Liver (tissue), 9 donors: ENCODE results near the gene SFMBT2. TPM values are rescaled to one million over a fixed set of nuclear protein-coding genes. Genes with fewer than 3 reads are reported as not detected.

Experiments used
- DNase-seq: peaks from one replicate; pipeline ENCODE4 v3.0.0-alpha.2; 2017; ENCODE audit warnings: low spot score
- H3K27ac ChIP-seq, 2 donors: one replicate each; pipeline ENCODE4 v1.7.0; 2013; ENCODE audit warnings: inconsistent platforms in 2 of 2, low read length in 2 of 2, control low read depth in 1 of 2, low read depth in 1 of 2, mild to moderate bottlenecking in 1 of 2
- H3K27me3 ChIP-seq, 4 donors: one replicate each; pipeline versions ENCODE4 v1.6.1 to v1.7.0; 2013; ENCODE audit warnings: low read length in 3 of 4, inconsistent platforms in 1 of 4, mild to moderate bottlenecking in 1 of 4, moderate library complexity in 1 of 4; ENCODE audit not compliant: control insufficient read depth in 4 of 4, insufficient read depth in 4 of 4
- H3K36me3 ChIP-seq, 4 donors: one replicate each; pipeline versions ENCODE4 v1.6.1 to v1.7.0; 2013; ENCODE audit warnings: low read length in 3 of 4, mild to moderate bottlenecking in 3 of 4, low read depth in 1 of 4, moderate library complexity in 1 of 4; ENCODE audit not compliant: control insufficient read depth in 4 of 4, insufficient read depth in 3 of 4
- H3K4me1 ChIP-seq, 4 donors: one replicate each; pipeline versions ENCODE4 v1.6.1 to v1.7.0; 2013; ENCODE audit warnings: low read length in 3 of 4, mild to moderate bottlenecking in 3 of 4, moderate library complexity in 1 of 4; ENCODE audit not compliant: control insufficient read depth in 4 of 4, insufficient read depth in 4 of 4
- H3K4me3 ChIP-seq, 3 donors: one replicate each; pipeline versions ENCODE4 v1.6.1 to v1.7.0; 2013; ENCODE audit warnings: low read length in 3 of 3, control low read depth in 1 of 3, low read depth in 1 of 3, mild to moderate bottlenecking in 1 of 3
- H3K9ac ChIP-seq, 2 donors: one replicate each; pipeline ENCODE4 v1.7.0; 2013; ENCODE audit warnings: low read length in 2 of 2, mild to moderate bottlenecking in 2 of 2, moderate library complexity in 2 of 2, control low read depth in 1 of 2, low read depth in 1 of 2
- H3K9me3 ChIP-seq, 4 donors: one replicate each; pipeline versions ENCODE4 v1.6.1 to v1.7.0; 2013; ENCODE audit warnings: low read length in 3 of 4; ENCODE audit not compliant: control insufficient read depth in 4 of 4
- ATF3 ChIP-seq: IDR thresholded peaks from 2 replicates; pipeline ENCODE4 v1.6.1; 2016; ENCODE audit warnings: antibody characterized with exemption
- EGR1 ChIP-seq, 2 donors: IDR thresholded peaks; 2 replicates each; pipeline ENCODE4 v1.6.1; 2016 to 2018; ENCODE audit warnings: antibody characterized with exemption in 2 of 2, low read depth in 2 of 2
- FOXA1 ChIP-seq: IDR thresholded peaks from 2 replicates; pipeline ENCODE4 v1.6.1; 2016; ENCODE audit warnings: antibody characterized with exemption
- FOXA2 ChIP-seq: IDR thresholded peaks from 2 replicates; pipeline ENCODE4 v1.6.1; 2016; ENCODE audit warnings: antibody characterized with exemption
- GABPA ChIP-seq, 2 donors: IDR thresholded peaks in 1 of 2; conservative IDR thresholded peaks in 1 of 2; 2 replicates each; pipeline ENCODE4 v1.6.1; 2016; ENCODE audit warnings: antibody characterized with exemption in 2 of 2, mild to moderate bottlenecking in 1 of 2, moderate library complexity in 1 of 2
- HNF4A ChIP-seq, 2 donors: conservative IDR thresholded peaks; 2 replicates each; pipeline ENCODE4 v1.6.1; 2016; ENCODE audit warnings: antibody characterized with exemption in 2 of 2, mild to moderate bottlenecking in 2 of 2
- HNF4G ChIP-seq: IDR thresholded peaks from 2 replicates; pipeline ENCODE4 v1.6.1; 2016; ENCODE audit warnings: antibody characterized with exemption
- JUND ChIP-seq, 2 donors: IDR thresholded peaks; 2 replicates each; pipeline ENCODE4 v1.6.1; 2016; ENCODE audit warnings: antibody characterized with exemption in 2 of 2
- MAX ChIP-seq: IDR thresholded peaks from 2 replicates; pipeline ENCODE4 v1.6.1; 2016; ENCODE audit warnings: antibody characterized with exemption
- NR2F2 ChIP-seq: IDR thresholded peaks from 2 replicates; pipeline ENCODE4 v1.6.1; 2016; ENCODE audit warnings: antibody characterized with exemption
- RAD21 ChIP-seq, 2 donors: IDR thresholded peaks; 2 replicates each; pipeline ENCODE4 v1.6.1; 2016; ENCODE audit warnings: antibody characterized with exemption in 2 of 2, mild to moderate bottlenecking in 2 of 2
- RXRA ChIP-seq, 2 donors: IDR thresholded peaks; 2 replicates each; pipeline ENCODE4 v1.6.1; 2017 to 2018; ENCODE audit warnings: antibody characterized with exemption in 2 of 2, mild to moderate bottlenecking in 1 of 2
- SP1 ChIP-seq: IDR thresholded peaks from 2 replicates; pipeline ENCODE4 v1.6.1; 2018; ENCODE audit warnings: antibody characterized with exemption, mild to moderate bottlenecking
- TAF1 ChIP-seq: conservative IDR thresholded peaks from 2 replicates; pipeline ENCODE4 v1.6.1; 2016; ENCODE audit warnings: antibody characterized with exemption, mild to moderate bottlenecking
- YY1 ChIP-seq: IDR thresholded peaks from 2 replicates; pipeline ENCODE4 v1.6.1; 2016; ENCODE audit warnings: antibody characterized with exemption, mild to moderate bottlenecking
- ZBTB33 ChIP-seq: IDR thresholded peaks from 2 replicates; pipeline ENCODE4 v1.6.1; 2016; ENCODE audit warnings: antibody characterized with exemption
- WGBS: extraction: QIAGEN DNeasy Blood & Tissue Kit; methylation state at CpG from one replicate; pipeline ENCODE4 v1.1.7; 2013; 5-methylcytosine and 5-hydroxymethylcytosine counted together
- polyA plus RNA-seq, 2 donors: library from polyadenylated mRNA; stranded (reverse) in 1 of 2; unstranded in 1 of 2; fragments of 200-250 nt in 1 of 2; fragments of >200 nt in 1 of 2; fragmentation: Nextera tagmentation in 1 of 2; extraction: Ambion mirVana in 1 of 2; gene quantifications; one replicate each; pipeline versions ENCODE4 v1.2.1 to v1.2.3, GENCODE V29; 2013 to 2015
- total RNA-seq, 2 donors: library from RNA; depleted of rRNA; stranded (reverse); fragments of >200 nt; gene quantifications; one replicate each; pipeline ENCODE4 v1.2.3, GENCODE V29; 2014
- TF ChIP-seq, protein P1 (sequence below): IDR thresholded peaks from 2 replicates; pipeline ENCODE4 v1.6.1; 2016; ENCODE audit warnings: antibody characterized with exemption, mild to moderate bottlenecking
- TF ChIP-seq, protein P2 (sequence below): fragments of 150-350 bp; IDR thresholded peaks from 2 replicates; pipeline ENCODE4 v1.5.1; 2017; ENCODE audit warnings: improper control_type of control experiment, low read depth, low read length; ENCODE audit not compliant: missing input control
- donor health status: healthy.
- donor health status: healthy.
- donor health status: healthy.
- donor health status: healthy.
- donor health status: healthy.

SFMBT2 gene
- total and polyA plus RNA-seq, 4 donors: 0.46 to 2.8 (median 1.5) TPM

DNA sequence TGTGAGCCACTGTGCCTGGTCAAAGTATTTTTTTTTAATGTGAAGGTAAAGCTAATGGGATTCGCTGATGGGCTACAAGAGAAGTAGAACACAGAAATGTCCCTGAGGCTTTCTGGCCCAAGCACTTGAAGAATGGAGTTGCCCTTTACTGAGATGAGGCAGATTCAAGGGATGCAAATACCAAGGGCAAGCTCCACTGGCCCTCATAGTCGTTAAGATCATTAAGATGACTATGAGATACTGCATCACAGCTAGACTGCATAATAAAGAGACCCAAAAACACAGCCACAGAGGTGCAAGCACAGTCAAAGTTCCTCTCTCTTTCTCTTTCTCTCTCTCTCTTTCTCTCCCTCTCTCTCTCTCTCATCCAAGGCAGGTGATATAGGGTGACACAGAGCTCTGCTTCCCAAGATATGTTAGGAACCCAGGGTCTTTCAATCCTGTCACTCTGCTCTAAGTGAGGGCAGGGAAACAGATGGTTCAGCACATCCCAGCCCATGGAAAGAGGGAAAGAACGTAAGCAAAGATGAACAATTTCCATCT, 117.4 kb downstream of the SFMBT2 start:
- H3K4me3 ChIP-seq: no peak overlapping the region
- no peak overlapping the region for H3K9ac ChIP-seq
- DNase-seq: no peak
- H3K27me3 ChIP-seq: no peaks in the 10 kb centered on the region
- no peak for TF ChIP-seq NR2F2
- no peak for TF ChIP-seq YY1
- TF ChIP-seq, protein P1, sequence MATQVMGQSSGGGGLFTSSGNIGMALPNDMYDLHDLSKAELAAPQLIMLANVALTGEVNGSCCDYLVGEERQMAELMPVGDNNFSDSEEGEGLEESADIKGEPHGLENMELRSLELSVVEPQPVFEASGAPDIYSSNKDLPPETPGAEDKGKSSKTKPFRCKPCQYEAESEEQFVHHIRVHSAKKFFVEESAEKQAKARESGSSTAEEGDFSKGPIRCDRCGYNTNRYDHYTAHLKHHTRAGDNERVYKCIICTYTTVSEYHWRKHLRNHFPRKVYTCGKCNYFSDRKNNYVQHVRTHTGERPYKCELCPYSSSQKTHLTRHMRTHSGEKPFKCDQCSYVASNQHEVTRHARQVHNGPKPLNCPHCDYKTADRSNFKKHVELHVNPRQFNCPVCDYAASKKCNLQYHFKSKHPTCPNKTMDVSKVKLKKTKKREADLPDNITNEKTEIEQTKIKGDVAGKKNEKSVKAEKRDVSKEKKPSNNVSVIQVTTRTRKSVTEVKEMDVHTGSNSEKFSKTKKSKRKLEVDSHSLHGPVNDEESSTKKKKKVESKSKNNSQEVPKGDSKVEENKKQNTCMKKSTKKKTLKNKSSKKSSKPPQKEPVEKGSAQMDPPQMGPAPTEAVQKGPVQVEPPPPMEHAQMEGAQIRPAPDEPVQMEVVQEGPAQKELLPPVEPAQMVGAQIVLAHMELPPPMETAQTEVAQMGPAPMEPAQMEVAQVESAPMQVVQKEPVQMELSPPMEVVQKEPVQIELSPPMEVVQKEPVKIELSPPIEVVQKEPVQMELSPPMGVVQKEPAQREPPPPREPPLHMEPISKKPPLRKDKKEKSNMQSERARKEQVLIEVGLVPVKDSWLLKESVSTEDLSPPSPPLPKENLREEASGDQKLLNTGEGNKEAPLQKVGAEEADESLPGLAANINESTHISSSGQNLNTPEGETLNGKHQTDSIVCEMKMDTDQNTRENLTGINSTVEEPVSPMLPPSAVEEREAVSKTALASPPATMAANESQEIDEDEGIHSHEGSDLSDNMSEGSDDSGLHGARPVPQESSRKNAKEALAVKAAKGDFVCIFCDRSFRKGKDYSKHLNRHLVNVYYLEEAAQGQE: no peak
- TF ChIP-seq ZBTB33: no peak
- TF ChIP-seq SP1: no peak
- no peak for TF ChIP-seq HNF4A (conservative IDR thresholded peaks at IDR 0.05)
- TF ChIP-seq MAX: no peak
- no peak for TF ChIP-seq RXRA (IDR thresholded peaks at IDR 0.05)
- TF ChIP-seq HNF4G: no peak
- no peak for TF ChIP-seq FOXA2
- TF ChIP-seq RAD21 (IDR thresholded peaks at IDR 0.05): no peak
- no peak for TF ChIP-seq TAF1
- TF ChIP-seq GABPA (IDR thresholded peaks at IDR 0.05 in 1 of 2, conservative IDR thresholded peaks at IDR 0.05 in 1 of 2): no peak
- TF ChIP-seq, protein P2, sequence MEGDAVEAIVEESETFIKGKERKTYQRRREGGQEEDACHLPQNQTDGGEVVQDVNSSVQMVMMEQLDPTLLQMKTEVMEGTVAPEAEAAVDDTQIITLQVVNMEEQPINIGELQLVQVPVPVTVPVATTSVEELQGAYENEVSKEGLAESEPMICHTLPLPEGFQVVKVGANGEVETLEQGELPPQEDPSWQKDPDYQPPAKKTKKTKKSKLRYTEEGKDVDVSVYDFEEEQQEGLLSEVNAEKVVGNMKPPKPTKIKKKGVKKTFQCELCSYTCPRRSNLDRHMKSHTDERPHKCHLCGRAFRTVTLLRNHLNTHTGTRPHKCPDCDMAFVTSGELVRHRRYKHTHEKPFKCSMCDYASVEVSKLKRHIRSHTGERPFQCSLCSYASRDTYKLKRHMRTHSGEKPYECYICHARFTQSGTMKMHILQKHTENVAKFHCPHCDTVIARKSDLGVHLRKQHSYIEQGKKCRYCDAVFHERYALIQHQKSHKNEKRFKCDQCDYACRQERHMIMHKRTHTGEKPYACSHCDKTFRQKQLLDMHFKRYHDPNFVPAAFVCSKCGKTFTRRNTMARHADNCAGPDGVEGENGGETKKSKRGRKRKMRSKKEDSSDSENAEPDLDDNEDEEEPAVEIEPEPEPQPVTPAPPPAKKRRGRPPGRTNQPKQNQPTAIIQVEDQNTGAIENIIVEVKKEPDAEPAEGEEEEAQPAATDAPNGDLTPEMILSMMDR: no peak
- no peak for TF ChIP-seq FOXA1
- TF ChIP-seq ATF3: no peak
- no peak for TF ChIP-seq JUND (IDR thresholded peaks at IDR 0.05)
- TF ChIP-seq EGR1 (IDR thresholded peaks at IDR 0.05; ENCODE audit: low read depth in 2 of 2): no peak
- H3K27ac ChIP-seq: no peak overlapping the region
- H3K36me3 ChIP-seq: no peaks in the 10 kb centered on the region
- 81% methylated on average over 3 of the region's 3 CpGs for WGBS
- no peaks in the 10 kb centered on the region for H3K9me3 ChIP-seq
- no peaks in the 10 kb centered on the region for H3K4me1 ChIP-seq
